Brain microvascular endothelial cell (primary cell): Measurements from ENCODE around the gene HSF5.

Source experiments
- DNase-seq: peaks from one replicate; pipeline ENCODE4 v3.0.0-alpha.2; 2020
- H3K27ac ChIP-seq: fragments of 250-450 bp; sonication (Bioruptor Pico); 2 replicates; pipeline ENCODE4 v1.5.1; 2020; ENCODE audit warnings: mild to moderate bottlenecking, moderate library complexity
- H3K27me3 ChIP-seq: fragments of 250-450 bp; sonication (Bioruptor Pico); replicated peaks from 2 replicates; pipeline ENCODE4 v1.5.1; 2020; ENCODE audit warnings: mild to moderate bottlenecking
- H3K36me3 ChIP-seq: fragments of 250-450 bp; sonication (Bioruptor Pico); replicated peaks from 2 replicates; pipeline ENCODE4 v1.5.1; 2020; ENCODE audit warnings: mild to moderate bottlenecking
- H3K4me3 ChIP-seq: 2 replicates; pipeline ENCODE4 v1.5.1; 2011; ENCODE audit warnings: low read depth, mild to moderate bottlenecking, control low read depth, low read length, moderate library complexity
- in situ Hi-C: cut with HindIII; loops from 2 replicates; pipeline ENCODE4 v1.10.0; 2017; ENCODE audit warnings: low sequenced_read_pairs, low pct_ligation_motif_present
- TF ChIP-seq, protein P1 (sequence below): IDR thresholded peaks from 2 replicates; pipeline ENCODE4 v1.5.1; 2011; ENCODE audit warnings: low read depth, mild to moderate bottlenecking, moderate library complexity, low read length, control low read depth, inconsistent platforms; ENCODE audit errors: missing control alignments

The HSF5 gene

DNA sequence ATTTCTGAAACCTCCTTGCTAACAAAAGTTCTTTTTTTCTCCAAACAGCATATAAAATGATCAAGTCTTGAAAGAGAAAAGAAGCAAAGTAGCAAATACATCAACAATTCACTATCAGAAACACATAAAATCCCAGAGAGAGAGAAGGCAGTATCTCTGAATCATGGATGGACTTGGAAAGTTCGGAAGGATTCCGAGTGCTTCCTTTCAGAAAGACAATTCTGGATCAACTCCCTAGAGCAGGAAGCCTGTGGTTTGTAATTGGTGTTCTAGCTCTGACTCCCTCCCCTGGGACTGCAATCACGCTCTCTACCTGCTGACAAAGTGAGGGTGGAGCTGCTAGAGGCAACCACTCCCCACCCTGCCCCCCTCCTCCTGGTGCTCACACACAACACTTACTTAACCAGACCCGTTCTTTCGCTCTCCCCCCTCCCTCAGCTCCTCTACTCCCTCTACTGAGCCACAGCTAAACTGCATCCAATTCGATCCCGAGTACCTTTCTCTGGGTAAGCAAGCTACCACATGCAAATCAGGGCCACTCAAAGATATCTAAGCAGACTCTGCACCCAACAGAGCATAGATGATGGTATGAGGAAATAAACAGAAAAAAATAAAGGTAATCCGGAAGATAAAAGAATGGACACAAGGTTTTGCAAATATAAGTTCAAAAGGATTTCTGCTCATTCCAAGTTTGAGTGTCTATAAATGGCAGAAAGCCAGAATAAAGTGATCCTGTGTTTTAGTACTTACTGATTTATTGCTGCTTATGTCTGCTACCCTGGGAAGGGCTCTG is 70.7 kb downstream of the HSF5 start, which contains the start of gene RNF43:
Gene RNF43 (minus strand): TSS at position 235 of the 793 bp plus-strand sequence. CDS start 1,957 bp downstream, outside the sequence.
- H3K27ac ChIP-seq = no peak within 1 kb of the TSS
- TF ChIP-seq, protein P1, sequence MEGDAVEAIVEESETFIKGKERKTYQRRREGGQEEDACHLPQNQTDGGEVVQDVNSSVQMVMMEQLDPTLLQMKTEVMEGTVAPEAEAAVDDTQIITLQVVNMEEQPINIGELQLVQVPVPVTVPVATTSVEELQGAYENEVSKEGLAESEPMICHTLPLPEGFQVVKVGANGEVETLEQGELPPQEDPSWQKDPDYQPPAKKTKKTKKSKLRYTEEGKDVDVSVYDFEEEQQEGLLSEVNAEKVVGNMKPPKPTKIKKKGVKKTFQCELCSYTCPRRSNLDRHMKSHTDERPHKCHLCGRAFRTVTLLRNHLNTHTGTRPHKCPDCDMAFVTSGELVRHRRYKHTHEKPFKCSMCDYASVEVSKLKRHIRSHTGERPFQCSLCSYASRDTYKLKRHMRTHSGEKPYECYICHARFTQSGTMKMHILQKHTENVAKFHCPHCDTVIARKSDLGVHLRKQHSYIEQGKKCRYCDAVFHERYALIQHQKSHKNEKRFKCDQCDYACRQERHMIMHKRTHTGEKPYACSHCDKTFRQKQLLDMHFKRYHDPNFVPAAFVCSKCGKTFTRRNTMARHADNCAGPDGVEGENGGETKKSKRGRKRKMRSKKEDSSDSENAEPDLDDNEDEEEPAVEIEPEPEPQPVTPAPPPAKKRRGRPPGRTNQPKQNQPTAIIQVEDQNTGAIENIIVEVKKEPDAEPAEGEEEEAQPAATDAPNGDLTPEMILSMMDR = peak; percentile 92
- in situ Hi-C loops = no loop called here
- H3K4me3 ChIP-seq = peak within 1 kb of the TSS; percentile 36
- H3K27me3 ChIP-seq = peaks cover 12% of the 10 kb centered on the region
- DNase-seq = peak; percentile 77
- no peaks in the 10 kb centered on the region for H3K36me3 ChIP-seq

DNA sequence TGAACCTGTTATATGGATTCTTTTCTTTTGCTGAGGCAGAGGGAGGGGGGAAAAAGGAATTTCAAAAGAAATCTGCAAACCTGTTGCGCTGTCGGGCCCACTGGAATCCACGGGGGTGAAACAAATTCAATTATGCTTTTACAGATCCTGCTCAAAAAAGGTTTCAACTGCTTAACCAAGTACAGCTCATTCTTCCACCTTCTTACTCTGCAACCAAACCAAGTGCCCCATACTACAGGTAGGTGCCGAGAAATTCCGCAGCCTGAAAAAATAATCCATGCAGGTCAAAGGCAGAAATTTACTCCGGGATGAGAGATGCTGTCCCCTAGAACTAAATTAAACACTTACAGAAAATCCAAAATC is 71.3 kb downstream of the HSF5 start:
- in situ Hi-C loops = no loop called here
- TF ChIP-seq, protein P1 = no peak
- Histone ChIP-seq H3K27ac (no peak overlapping the region), H3K36me3 (no peaks in the 10 kb centered on the region), H3K27me3 (peaks cover 12% of the 10 kb centered on the region), H3K4me3 (no peak overlapping the region)
- no peak for DNase-seq

DNA sequence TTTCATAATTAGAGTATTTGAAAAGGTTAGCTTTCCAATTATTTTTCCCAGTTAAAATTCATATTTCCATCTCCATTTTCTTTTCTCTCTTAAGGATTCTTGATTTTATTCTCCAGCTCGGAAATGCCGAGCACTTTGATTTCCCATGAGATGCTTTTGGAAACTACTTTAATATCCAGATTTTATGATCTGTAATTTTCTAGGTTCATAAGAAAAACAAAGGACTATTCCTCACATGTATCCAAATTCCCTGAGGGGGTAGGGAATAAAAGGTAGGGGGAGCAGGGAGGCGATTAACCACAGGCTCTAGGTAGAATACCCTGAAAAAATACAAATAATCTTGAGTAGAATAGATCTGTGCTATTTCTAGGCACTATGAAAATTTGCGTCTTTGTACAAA is 71.8 kb downstream of the HSF5 start:
- Histone ChIP-seq H3K27ac (no peak overlapping the region), H3K36me3 (no peaks in the 10 kb centered on the region), H3K27me3 (peaks cover 10% of the 10 kb centered on the region), H3K4me3 (no peak overlapping the region)
- TF ChIP-seq, protein P1 = no peak
- in situ Hi-C loops = no loop called here
- DNase-seq = no peak

DNA sequence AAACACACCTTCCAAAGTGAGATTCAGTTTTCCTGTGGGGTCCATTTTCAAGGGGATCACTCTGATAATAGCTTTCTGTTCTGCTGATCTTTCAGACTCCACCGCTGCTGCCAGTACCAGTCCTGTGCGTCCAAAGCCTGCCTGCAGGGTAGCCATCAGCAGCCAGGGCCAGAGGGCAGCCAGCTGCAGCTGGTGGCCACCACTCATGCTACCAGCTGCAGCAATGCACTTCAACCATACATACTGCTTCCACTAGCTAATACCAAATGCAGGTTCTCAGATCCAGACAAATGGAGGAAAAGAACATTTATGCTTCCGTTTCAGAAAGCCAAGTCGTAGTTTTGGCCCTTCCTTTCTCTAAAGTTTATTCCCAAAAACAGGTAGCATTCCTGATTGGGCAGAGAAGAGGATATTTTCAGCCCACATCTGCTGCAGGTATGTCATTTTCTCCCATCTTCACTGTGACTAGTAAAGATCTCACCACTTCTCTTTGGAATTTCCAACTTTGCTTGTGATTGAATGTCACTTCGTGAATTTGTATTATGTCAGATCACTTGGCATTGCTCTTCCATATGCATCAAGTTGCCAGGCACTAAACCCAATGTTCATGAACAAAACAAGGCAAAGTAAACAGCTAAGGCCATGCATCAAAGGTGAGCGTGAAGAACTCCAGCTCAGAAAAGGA is 72.7 kb downstream of the HSF5 start:
- Histone ChIP-seq H3K27me3 (peaks cover 10% of the 10 kb centered on the region), H3K4me3 (no peak overlapping the region), H3K36me3 (no peaks in the 10 kb centered on the region), H3K27ac (no peak overlapping the region)
- TF ChIP-seq, protein P1 = no peak
- in situ Hi-C loops = no loop called here
- no peak for DNase-seq

DNA sequence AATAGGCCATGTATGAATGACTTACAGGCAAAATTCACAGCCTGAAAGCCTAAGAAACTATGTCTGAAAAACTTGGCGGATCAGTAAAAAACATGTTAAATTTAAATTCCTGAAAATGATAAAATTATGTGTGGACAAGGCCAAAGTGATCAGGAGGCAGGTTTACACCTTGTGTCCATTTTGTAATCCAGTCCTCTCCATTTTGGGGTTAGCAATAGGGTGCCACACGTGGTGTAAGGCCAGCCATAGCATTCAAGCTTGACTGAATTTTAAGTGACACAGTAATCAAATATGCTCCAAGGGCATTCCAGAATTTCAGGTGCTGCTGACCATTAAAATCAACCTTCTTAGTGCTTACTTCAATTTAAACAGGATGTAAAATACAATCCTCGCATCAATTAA is 73.6 kb downstream of the HSF5 start:
- in situ Hi-C loops = no loop called here
- Histone ChIP-seq H3K27me3 (peaks cover 9% of the 10 kb centered on the region), H3K36me3 (no peaks in the 10 kb centered on the region), H3K27ac (no peak overlapping the region), H3K4me3 (no peak overlapping the region)
- no peak for DNase-seq
- TF ChIP-seq, protein P1 = no peak
